ENCODE data around the gene PLA2G2C. TPM values are rescaled to one million over a fixed set of nuclear protein-coding genes. Genes with fewer than 3 reads are reported as not detected.
A peak's percentile ranks its signal among the peaks of the same experiment; 100 is the strongest.

PLA2G2C gene
- total and polyA plus RNA-seq, 2 experiments from 2014 or later, result not detected

GRCh38 chr1:20167126-20167525 is 19.2 kb downstream of the PLA2G2C start:
- no peaks in the 10 kb centered on the region for H3K4me1 ChIP-seq (ENCODE audit: low read depth)
- H3K4me3 ChIP-seq, result no peak overlapping the region

GRCh38 chr1:20166051-20166450 is 20.3 kb downstream of the PLA2G2C start:
- no peaks in the 10 kb centered on the region for H3K4me1 ChIP-seq (ENCODE audit: low read depth)
- H3K27ac ChIP-seq, result no peak overlapping the region
- H3K9me3 ChIP-seq (ENCODE audit: low read depth), result no peaks in the 10 kb centered on the region
- H3K27me3 ChIP-seq, result no peaks in the 10 kb centered on the region
- H3K36me3 ChIP-seq, result no peaks in the 10 kb centered on the region
- TF ChIP-seq, protein P1, sequence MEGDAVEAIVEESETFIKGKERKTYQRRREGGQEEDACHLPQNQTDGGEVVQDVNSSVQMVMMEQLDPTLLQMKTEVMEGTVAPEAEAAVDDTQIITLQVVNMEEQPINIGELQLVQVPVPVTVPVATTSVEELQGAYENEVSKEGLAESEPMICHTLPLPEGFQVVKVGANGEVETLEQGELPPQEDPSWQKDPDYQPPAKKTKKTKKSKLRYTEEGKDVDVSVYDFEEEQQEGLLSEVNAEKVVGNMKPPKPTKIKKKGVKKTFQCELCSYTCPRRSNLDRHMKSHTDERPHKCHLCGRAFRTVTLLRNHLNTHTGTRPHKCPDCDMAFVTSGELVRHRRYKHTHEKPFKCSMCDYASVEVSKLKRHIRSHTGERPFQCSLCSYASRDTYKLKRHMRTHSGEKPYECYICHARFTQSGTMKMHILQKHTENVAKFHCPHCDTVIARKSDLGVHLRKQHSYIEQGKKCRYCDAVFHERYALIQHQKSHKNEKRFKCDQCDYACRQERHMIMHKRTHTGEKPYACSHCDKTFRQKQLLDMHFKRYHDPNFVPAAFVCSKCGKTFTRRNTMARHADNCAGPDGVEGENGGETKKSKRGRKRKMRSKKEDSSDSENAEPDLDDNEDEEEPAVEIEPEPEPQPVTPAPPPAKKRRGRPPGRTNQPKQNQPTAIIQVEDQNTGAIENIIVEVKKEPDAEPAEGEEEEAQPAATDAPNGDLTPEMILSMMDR (IDR thresholded peaks at IDR 0.05; ENCODE audit: low read depth, low read length), result no peak
- no peak overlapping the region for H3K4me3 ChIP-seq
- DNase-seq (ENCODE audit: low read depth in 1 of 2, low spot score in 1 of 2), result peak in 1 of 2 donors; percentile 71

More at GRCh38 chr1:20167126-20167525, 19.2 kb downstream of the PLA2G2C start:
- TF ChIP-seq, protein P1 (IDR thresholded peaks at IDR 0.05; ENCODE audit: low read depth, low read length), result no peak
- DNase-seq (ENCODE audit: low read depth in 1 of 2, low spot score in 1 of 2), result no peak
- no peak overlapping the region for H3K27ac ChIP-seq
- no peaks in the 10 kb centered on the region for H3K27me3 ChIP-seq
- no peaks in the 10 kb centered on the region for H3K36me3 ChIP-seq
- no peaks in the 10 kb centered on the region for H3K9me3 ChIP-seq (ENCODE audit: low read depth)

DNA sequence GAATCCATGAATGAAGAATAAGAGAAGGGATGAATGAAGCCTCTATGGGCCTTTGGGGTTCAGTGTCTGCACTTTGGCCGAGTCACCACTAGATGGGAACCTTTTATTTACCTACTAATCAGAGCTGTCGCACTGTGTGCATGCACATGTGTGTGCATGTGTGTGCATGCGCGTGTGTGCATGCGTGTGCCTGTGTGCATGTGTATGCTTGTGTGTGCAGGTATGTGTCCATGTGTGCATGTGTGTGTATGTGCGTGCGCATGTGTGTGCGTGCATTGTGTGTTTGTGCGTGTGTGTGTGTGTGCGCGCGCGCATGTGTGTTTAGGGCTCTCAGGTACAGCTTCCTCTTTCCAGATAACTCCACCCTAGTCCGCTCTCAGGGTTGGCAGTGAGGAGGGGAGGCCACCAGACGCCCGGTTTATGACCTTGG is 20.8 kb downstream of the PLA2G2C start:
- no peaks in the 10 kb centered on the region for H3K9me3 ChIP-seq (ENCODE audit: low read depth)
- no peak overlapping the region for H3K27ac ChIP-seq
- H3K4me3 ChIP-seq, result no peak overlapping the region
- peak in 1 of 2 donors; percentile 35 for DNase-seq (ENCODE audit: low read depth in 1 of 2, low spot score in 1 of 2)
- TF ChIP-seq, protein P1 (IDR thresholded peaks at IDR 0.05; ENCODE audit: low read depth, low read length), result peak; percentile 55
- H3K27me3 ChIP-seq, result no peaks in the 10 kb centered on the region
- no peaks in the 10 kb centered on the region for H3K4me1 ChIP-seq (ENCODE audit: low read depth)
- no peaks in the 10 kb centered on the region for H3K36me3 ChIP-seq

- Histone ChIP-seq H3K4me1 (ENCODE audit: low read depth) (no peaks in the 10 kb centered on the region), H3K9me3 (ENCODE audit: low read depth) (no peaks in the 10 kb centered on the region), H3K4me3 (no peak overlapping the region), H3K36me3 (no peaks in the 10 kb centered on the region), H3K27me3 (no peaks in the 10 kb centered on the region), H3K27ac (no peak overlapping the region)
- peak; percentile 12 to 80 for DNase-seq (ENCODE audit: low read depth in 1 of 2, low spot score in 1 of 2)
- TF ChIP-seq, protein P1 (IDR thresholded peaks at IDR 0.05; ENCODE audit: low read depth, low read length), result peak; percentile 50
These were observed 21.6 kb downstream of the PLA2G2C start for GRCh38 chr1:20164694-20165202.

DNA sequence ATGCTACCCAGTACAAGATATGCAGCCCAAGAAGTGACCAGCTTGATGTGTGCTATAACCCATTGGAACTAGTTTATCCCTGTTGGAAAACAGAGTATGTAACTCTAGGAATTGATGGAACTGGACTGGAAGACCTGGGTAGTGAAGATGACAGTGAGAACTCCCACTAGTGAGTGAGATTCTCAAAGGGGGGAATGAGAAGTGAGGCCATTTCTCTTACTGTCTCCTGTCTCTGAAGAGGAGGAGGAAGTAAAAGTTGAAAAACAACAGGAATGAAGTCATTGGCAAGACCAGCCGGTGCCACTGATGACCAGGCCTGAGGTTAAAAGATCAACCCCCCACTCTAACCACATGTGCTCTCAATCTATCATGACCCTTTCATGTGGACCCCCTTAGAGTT is 26.3 kb downstream of the PLA2G2C start:
- no peaks in the 10 kb centered on the region for H3K36me3 ChIP-seq
- no peaks in the 10 kb centered on the region for H3K9me3 ChIP-seq (ENCODE audit: low read depth)
- peak in 1 of 2 donors; percentile 14 for DNase-seq (ENCODE audit: low read depth in 1 of 2, low spot score in 1 of 2)
- H3K27ac ChIP-seq, result no peak overlapping the region
- TF ChIP-seq, protein P1 (IDR thresholded peaks at IDR 0.05; ENCODE audit: low read depth, low read length), result no peak
- no peaks in the 10 kb centered on the region for H3K4me1 ChIP-seq (ENCODE audit: low read depth)
- no peak overlapping the region for H3K4me3 ChIP-seq
- H3K27me3 ChIP-seq, result no peaks in the 10 kb centered on the region
